Neural cell (in vitro differentiated cells): ENCODE data around the gene ITM2C. TPM values are rescaled to one million over a fixed set of nuclear protein-coding genes. Genes with fewer than 3 reads are reported as not detected.

ENCODE experiments used
- H2AFZ ChIP-seq: fragments of 200-600, 300-800 bp; sonication (generic), shearing (Covaris generic); 2 replicates; pipeline ENCODE4 v1.6.0; 2014; ENCODE audit warnings: low read depth, mild to moderate bottlenecking, antibody characterized with exemption, low read length, moderate library complexity
- H3F3A ChIP-seq: fragments of 200-600 bp; shearing (Covaris generic); 2 replicates; pipeline ENCODE4 v1.6.1; 2016; ENCODE audit warnings: mild to moderate bottlenecking, moderate library complexity, mixed read lengths, antibody characterized with exemption, low read length; ENCODE audit not compliant: insufficient read depth, poor library complexity, severe bottlenecking
- H3K27ac ChIP-seq: fragments of 200-600, 300-800 bp; sonication (generic), shearing (Covaris generic); 2 replicates; pipeline ENCODE4 v1.5.1; 2014; ENCODE audit warnings: mild to moderate bottlenecking, low read length, moderate library complexity
- H3K27me3 ChIP-seq: fragments of 300-800, 200-600 bp; sonication (generic), shearing (Covaris generic); 2 replicates; pipeline ENCODE4 v1.6.0; 2014; ENCODE audit warnings: mild to moderate bottlenecking, low read depth, low read length, moderate library complexity; ENCODE audit not compliant: insufficient read depth
- H3K36me3 ChIP-seq: fragments of 300-800, 200-600 bp; sonication (generic), shearing (Covaris generic); 2 replicates; pipeline ENCODE4 v1.5.1; 2014; ENCODE audit warnings: mild to moderate bottlenecking, antibody characterized with exemption, low read length, moderate library complexity; ENCODE audit not compliant: insufficient read depth
- H3K4me2 ChIP-seq: fragments of 300-800, 200-600 bp; sonication (generic), shearing (Covaris generic); 2 replicates; pipeline ENCODE4 v1.6.0; 2014; ENCODE audit warnings: mild to moderate bottlenecking, low read length
- H3K4me3 ChIP-seq: fragments of 300-800, 200-600 bp; sonication (generic), shearing (Covaris generic); 2 replicates; pipeline ENCODE4 v1.5.1; 2014; ENCODE audit warnings: mild to moderate bottlenecking, low read length, moderate library complexity
- H3K79me2 ChIP-seq: fragments of 200-600 bp; shearing (Covaris generic); replicated peaks from 2 replicates; pipeline ENCODE4 v1.6.0; 2014; ENCODE audit warnings: mild to moderate bottlenecking, low read length, moderate library complexity; ENCODE audit not compliant: insufficient read depth
- H3K9ac ChIP-seq: fragments of 300-800, 200-600 bp; sonication (generic), shearing (Covaris generic); 2 replicates; pipeline ENCODE4 v1.6.1; 2016; ENCODE audit warnings: mild to moderate bottlenecking, low read length, mixed read lengths
- H3K9me2 ChIP-seq: fragments of 200-600 bp; shearing (Covaris generic); 2 replicates; pipeline ENCODE4 v1.6.1; 2016; ENCODE audit warnings: mild to moderate bottlenecking, low read length, mixed read lengths; ENCODE audit not compliant: insufficient read depth
- H3K9me3 ChIP-seq: fragments of 200-600, 300-800 bp; sonication (generic), shearing (Covaris generic); 2 replicates; pipeline ENCODE4 v1.6.1; 2016; ENCODE audit warnings: mild to moderate bottlenecking, mixed run types, low read length, moderate library complexity, mixed read lengths
- H4K20me1 ChIP-seq: fragments of 200-600 bp; shearing (Covaris generic); 2 replicates; pipeline ENCODE4 v1.6.1; 2016; ENCODE audit warnings: mild to moderate bottlenecking, mixed run types; ENCODE audit not compliant: insufficient read depth
- EP300 ChIP-seq: fragments of 450-650 bp; conservative IDR thresholded peaks from 2 replicates; pipeline ENCODE4 v1.6.1; 2014; ENCODE audit warnings: antibody characterized with exemption, mild to moderate bottlenecking, moderate library complexity; ENCODE audit not compliant: poor library complexity, severe bottlenecking
- EZH2 ChIP-seq: fragments of 200-600, 300-800 bp; shearing (Covaris generic), sonication (generic); IDR thresholded peaks from 2 replicates; pipeline ENCODE4 v1.6.1; 2014; ENCODE audit warnings: antibody characterized with exemption, low read length, borderline replicate concordance, mild to moderate bottlenecking; ENCODE audit not compliant: insufficient read depth, poor library complexity, severe bottlenecking
- MXI1 ChIP-seq: fragments of 450-650 bp; conservative IDR thresholded peaks from 2 replicates; pipeline ENCODE4 v1.6.1; 2014; ENCODE audit warnings: antibody characterized with exemption, mild to moderate bottlenecking; ENCODE audit not compliant: poor library complexity, severe bottlenecking
- POLR2AphosphoS5 ChIP-seq: IDR thresholded peaks from 2 replicates; pipeline ENCODE4 v1.6.1; 2012
- RAD21 ChIP-seq: fragments of 450-650 bp; conservative IDR thresholded peaks from 2 replicates; pipeline ENCODE4 v1.6.1; 2014; ENCODE audit warnings: antibody characterized with exemption, mild to moderate bottlenecking, moderate library complexity
- SMC3 ChIP-seq: fragments of 450-650 bp; conservative IDR thresholded peaks from 2 replicates; pipeline ENCODE4 v1.6.1; 2014; ENCODE audit warnings: antibody characterized with exemption, mild to moderate bottlenecking, moderate library complexity; ENCODE audit not compliant: poor library complexity
- TAF1 ChIP-seq: IDR thresholded peaks from 2 replicates; pipeline ENCODE4 v1.6.1; 2012; ENCODE audit warnings: low read depth
- polyA plus RNA-seq: library from polyadenylated mRNA; depleted of rRNA; stranded (reverse); fragments of >200 nt; gene quantifications from 2 replicates; pipeline ENCODE4 v1.2.3, GENCODE V29; 2014
- TF ChIP-seq, protein P1 (sequence below): fragments of 450-650 bp; IDR thresholded peaks from 2 replicates; pipeline ENCODE4 v1.5.1; 2014; ENCODE audit warnings: antibody characterized with exemption, mild to moderate bottlenecking, moderate library complexity; ENCODE audit not compliant: poor library complexity, severe bottlenecking
- TF ChIP-seq, protein P2 (sequence below): IDR thresholded peaks from 2 replicates; pipeline ENCODE4 v1.6.1; 2012; ENCODE audit warnings: borderline replicate concordance

Gene ITM2C
- polyA plus RNA-seq, 1 donor from 2014 or later: 186 TPM

DNA sequence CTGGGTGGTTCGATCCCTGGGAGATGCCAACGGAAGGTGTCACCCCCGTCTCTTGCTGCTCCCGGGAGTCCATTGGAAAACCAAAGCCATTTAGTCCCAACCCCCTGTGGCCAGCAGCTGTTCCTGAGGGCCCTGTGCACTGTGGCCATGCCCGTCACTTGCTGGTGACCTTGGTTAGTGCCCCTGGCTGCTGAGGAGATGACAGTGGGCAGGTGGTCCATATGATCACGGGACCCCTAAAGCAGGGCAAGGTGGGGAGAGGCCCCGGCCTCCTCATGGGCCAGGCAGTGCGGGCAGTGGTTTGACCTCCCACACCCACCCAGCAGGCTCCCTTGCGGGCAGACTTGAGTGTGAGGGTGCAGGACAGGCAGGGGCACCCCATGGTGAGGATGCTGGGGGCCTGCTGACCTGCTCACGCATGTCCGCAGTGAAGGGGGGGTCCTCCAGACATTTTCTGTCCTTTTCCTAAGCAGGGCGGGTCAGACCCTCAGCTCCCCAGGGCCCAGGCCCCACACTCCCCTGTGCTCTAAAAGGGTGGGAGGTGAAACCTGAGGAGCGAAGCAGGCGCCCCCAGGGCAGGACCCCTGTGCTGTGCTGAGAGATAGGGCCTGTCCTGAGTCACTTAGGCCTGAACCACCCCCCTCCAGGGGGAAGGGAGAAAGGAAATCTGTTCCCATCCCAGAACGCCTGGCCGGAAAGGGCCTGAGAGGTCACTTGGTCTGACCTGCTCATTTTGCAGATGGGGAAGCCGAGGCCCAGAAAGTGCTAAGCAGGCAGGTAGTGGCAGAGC lies 6.8 kb downstream of the ITM2C start:
- Histone ChIP-seq H3K9me2 (no peaks in the 10 kb centered on the region), H3K4me3 (no peak overlapping the region), H3K79me2 (peaks cover 59% of the 10 kb centered on the region), H4K20me1 (no peaks in the 10 kb centered on the region), H3K4me2 (no peak overlapping the region), H3F3A (no peaks in the 10 kb centered on the region), H3K9ac (peak overlapping the region; percentile 60), H3K36me3 (no peaks in the 10 kb centered on the region), H3K27me3 (no peaks in the 10 kb centered on the region), H3K27ac (no peak overlapping the region), H3K9me3 (no peaks in the 10 kb centered on the region), H2AFZ (no peak overlapping the region)
- TF ChIP-seq, protein P1, sequence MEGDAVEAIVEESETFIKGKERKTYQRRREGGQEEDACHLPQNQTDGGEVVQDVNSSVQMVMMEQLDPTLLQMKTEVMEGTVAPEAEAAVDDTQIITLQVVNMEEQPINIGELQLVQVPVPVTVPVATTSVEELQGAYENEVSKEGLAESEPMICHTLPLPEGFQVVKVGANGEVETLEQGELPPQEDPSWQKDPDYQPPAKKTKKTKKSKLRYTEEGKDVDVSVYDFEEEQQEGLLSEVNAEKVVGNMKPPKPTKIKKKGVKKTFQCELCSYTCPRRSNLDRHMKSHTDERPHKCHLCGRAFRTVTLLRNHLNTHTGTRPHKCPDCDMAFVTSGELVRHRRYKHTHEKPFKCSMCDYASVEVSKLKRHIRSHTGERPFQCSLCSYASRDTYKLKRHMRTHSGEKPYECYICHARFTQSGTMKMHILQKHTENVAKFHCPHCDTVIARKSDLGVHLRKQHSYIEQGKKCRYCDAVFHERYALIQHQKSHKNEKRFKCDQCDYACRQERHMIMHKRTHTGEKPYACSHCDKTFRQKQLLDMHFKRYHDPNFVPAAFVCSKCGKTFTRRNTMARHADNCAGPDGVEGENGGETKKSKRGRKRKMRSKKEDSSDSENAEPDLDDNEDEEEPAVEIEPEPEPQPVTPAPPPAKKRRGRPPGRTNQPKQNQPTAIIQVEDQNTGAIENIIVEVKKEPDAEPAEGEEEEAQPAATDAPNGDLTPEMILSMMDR: no peak
- TF ChIP-seq MXI1 (no peak), EP300 (no peak), EZH2 (no peak), POLR2AphosphoS5 (no peak), TAF1 (no peak), SMC3 (no peak)
- TF ChIP-seq, protein P2, sequence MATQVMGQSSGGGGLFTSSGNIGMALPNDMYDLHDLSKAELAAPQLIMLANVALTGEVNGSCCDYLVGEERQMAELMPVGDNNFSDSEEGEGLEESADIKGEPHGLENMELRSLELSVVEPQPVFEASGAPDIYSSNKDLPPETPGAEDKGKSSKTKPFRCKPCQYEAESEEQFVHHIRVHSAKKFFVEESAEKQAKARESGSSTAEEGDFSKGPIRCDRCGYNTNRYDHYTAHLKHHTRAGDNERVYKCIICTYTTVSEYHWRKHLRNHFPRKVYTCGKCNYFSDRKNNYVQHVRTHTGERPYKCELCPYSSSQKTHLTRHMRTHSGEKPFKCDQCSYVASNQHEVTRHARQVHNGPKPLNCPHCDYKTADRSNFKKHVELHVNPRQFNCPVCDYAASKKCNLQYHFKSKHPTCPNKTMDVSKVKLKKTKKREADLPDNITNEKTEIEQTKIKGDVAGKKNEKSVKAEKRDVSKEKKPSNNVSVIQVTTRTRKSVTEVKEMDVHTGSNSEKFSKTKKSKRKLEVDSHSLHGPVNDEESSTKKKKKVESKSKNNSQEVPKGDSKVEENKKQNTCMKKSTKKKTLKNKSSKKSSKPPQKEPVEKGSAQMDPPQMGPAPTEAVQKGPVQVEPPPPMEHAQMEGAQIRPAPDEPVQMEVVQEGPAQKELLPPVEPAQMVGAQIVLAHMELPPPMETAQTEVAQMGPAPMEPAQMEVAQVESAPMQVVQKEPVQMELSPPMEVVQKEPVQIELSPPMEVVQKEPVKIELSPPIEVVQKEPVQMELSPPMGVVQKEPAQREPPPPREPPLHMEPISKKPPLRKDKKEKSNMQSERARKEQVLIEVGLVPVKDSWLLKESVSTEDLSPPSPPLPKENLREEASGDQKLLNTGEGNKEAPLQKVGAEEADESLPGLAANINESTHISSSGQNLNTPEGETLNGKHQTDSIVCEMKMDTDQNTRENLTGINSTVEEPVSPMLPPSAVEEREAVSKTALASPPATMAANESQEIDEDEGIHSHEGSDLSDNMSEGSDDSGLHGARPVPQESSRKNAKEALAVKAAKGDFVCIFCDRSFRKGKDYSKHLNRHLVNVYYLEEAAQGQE: no peak

DNA sequence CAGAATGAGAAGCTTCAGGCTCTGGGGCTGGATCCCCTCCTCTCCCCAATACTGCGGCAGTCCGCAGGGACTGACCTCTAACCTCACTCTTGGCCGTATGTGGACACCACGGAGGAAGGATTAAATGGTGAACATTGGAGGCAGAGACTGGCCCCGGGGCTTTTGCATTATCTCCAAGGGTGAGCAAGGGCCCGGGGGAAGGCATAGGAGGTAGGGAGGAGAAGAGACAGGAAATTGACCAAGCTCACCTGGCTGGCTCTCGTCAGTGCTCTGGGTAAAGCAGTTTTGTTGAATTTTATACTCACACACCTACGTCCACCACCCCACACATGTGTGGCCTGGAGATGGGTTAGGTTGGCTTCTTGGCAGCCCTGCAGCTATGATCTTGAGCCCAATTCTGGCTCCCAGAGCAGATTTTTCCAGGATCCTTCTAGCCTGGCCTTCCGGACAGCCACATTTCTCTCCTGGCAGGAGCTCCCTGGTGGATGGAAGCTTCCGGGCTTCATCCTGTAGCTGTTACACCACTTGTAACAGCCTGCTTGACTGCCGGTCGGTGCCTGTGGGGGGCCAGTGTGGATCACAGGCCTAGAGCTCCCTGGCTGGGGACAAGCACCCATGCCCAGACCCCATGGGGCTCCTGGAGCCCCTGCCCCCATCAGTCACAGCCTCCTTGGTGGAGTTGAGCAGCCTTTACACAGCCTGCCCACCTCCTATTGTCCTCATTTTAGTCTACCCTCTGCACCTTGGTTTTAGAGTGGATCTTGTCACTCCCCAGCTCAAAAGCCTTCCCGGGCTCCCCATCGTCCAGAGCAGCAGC lies 7.6 kb downstream of the ITM2C start:
- TF ChIP-seq SMC3: no peak
- TF ChIP-seq, protein P2: no peak
- no peak for TF ChIP-seq RAD21
- no peak for TF ChIP-seq EP300
- no peak for TF ChIP-seq TAF1
- no peak for TF ChIP-seq EZH2
- TF ChIP-seq MXI1: no peak
- no peak for TF ChIP-seq POLR2AphosphoS5
- TF ChIP-seq, protein P1: no peak
- Histone ChIP-seq H3K9ac (no peak overlapping the region), H4K20me1 (no peaks in the 10 kb centered on the region), H2AFZ (no peak overlapping the region), H3K79me2 (peaks cover 51% of the 10 kb centered on the region), H3K9me3 (no peaks in the 10 kb centered on the region), H3K9me2 (no peaks in the 10 kb centered on the region), H3K27ac (no peak overlapping the region), H3F3A (no peaks in the 10 kb centered on the region), H3K27me3 (no peaks in the 10 kb centered on the region), H3K36me3 (no peaks in the 10 kb centered on the region), H3K4me2 (no peak overlapping the region), H3K4me3 (no peak overlapping the region)
